Pancreas (tissue), 10 donors: Measurements from ENCODE around the gene GARIN5B. TPM values are rescaled to one million over a fixed set of nuclear protein-coding genes. Genes with fewer than 3 reads are reported as not detected.
A peak's percentile ranks its signal among the peaks of the same experiment; 100 is the strongest.
"Not testable (repeated sequence)": the region's sequence is repeated elsewhere in the genome, so short reads cannot be mapped to it uniquely, and the experiment has no call there.

Source experiments
- ATAC-seq, 4 donors: fragments of 200-7000 bp; cut with Tn5 transposase; one replicate each; pipeline versions ENCODE4 v1.8.0 to v1.9.1; 2020; ENCODE audit warnings: mild to moderate bottlenecking in 4 of 4, moderate library complexity in 4 of 4
- DNase-seq, 6 donors: peaks; one replicate each; pipeline ENCODE4 v3.0.0-alpha.2; 2020
- FAIRE-seq: peaks from 2 replicates; lab custom pipeline; 2012; peaks lifted over from hg19 to GRCh38; lab: Jason Lieb, UNC
- H3K27ac ChIP-seq, 4 donors: fragments of 200-600 bp; sonication (generic); 1 replicate in 3 of 4; 2 replicates in 1 of 4; pipeline versions ENCODE4 v1.5.0 to v1.8.0; 2020
- H3K27me3 ChIP-seq, 4 donors: fragments of 200-600 bp; one replicate each; pipeline ENCODE4 v1.8.0; 2021
- H3K36me3 ChIP-seq, 3 donors: fragments of 200-600 bp; sonication (generic) in 1 of 3; one replicate each; pipeline versions ENCODE4 v1.5.0 to v1.8.0; 2020 to 2021
- H3K4me1 ChIP-seq, 3 donors: fragments of 200-600 bp; one replicate each; pipeline ENCODE4 v1.8.0; 2021
- H3K4me3 ChIP-seq, 4 donors: fragments of 200-600 bp; sonication (generic) in 2 of 4; one replicate each; pipeline versions ENCODE4 v1.5.0 to v1.8.0; 2020 to 2021
- H3K9me3 ChIP-seq, 4 donors: fragments of 200-600 bp; one replicate each; pipeline ENCODE4 v1.8.0; 2021
- WGBS, 2 donors: extraction: QIAGEN DNeasy Blood & Tissue Kit; methylation state at CpG; one replicate each; pipeline ENCODE4 v1.1.7; 2013; 5-methylcytosine and 5-hydroxymethylcytosine counted together
- intact Hi-C, 3 donors: fragments of 100-400 bp; cut with DNase I; formaldehyde crosslinking; loops; one replicate each; pipeline versions ENCODE4 v1.11.1 to v1.14.2; 2022
- polyA plus RNA-seq, 2 donors: library from polyadenylated mRNA; stranded (reverse); fragments of 200-250 nt; gene quantifications; one replicate each; pipeline ENCODE4 v1.2.3, GENCODE V29; 2013
- total RNA-seq, 6 donors: library from RNA; stranded (reverse); fragmentation: NEBNext Ultra II Directional in 4 of 6; extraction: Animal tissue kit (Norgen Biotek cat#: 25700) in 4 of 6; gene quantifications; one replicate each; pipeline versions ENCODE4 v1.2.1 to v1.2.4, GENCODE V29; 2021 to 2023
- TF ChIP-seq, protein P1 (sequence below), 4 donors: fragments of 200-600 bp; sonication (generic) in 3 of 4; IDR thresholded peaks; one replicate each; pipeline versions ENCODE4 v1.5.0 to v1.8.0; 2021; ENCODE audit warnings: antibody characterized with exemption in 4 of 4
- donor health status: healthy with polysubstance abuse.
- donor health status: DM: no; HTN: no; CAD: no; lungs with moderate emphysema.
- donor health status: DM: no; HTN: no; CAD: no.
- donor health status: control.
- donor health status: control.
- donor health status: Bipolar disorder and iron deficiency.
- donor health status: DM: yes; HTN: yes; CAD: no.
- donor health status: DM: no; HTN: no; CAD: no.
- donor health status: DM: no; HTN: no; CAD: no.
- donor health status: DM: yes; HTN: yes; CAD: no.

The GARIN5B gene
- total and polyA plus RNA-seq, 8 donors = not detected

DNA sequence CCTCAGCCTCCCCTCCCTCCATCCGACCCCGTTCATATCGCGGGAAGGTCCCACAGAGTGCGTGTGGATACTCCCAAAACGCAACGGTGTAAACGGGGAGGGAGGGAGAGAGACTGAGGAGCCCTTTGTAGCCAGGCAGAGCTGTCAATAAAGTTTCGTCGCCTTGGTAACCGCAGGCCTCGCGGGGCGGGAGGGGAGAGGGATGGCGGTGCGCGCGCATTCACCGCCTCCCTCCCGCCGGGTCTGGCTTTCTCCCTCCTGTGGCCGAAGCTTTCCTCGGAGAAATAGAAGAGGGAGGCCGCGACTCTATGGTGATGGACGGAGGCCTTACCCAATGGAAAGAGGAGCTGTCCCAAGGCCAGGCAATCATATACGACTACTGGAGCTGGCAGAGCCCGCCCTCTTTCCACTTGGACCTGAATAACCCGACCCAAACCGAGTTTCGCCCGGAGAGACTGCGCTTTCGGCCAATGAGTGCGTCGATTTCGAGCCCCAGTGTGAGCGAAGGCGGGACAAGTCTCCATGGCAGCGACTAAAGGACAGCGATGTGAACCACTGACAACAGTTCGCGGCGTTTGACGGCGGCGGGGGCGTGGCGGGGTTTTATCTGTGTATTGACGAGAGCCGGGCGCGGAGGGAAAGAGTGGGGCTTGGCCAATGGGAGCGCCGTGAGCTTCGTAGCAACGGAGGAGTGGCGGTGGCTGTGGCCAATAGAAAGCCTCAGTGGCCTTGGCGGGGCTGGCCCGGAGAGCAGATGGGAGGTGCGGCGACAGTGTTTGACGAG lies 23.8 kb downstream of the GARIN5B start, which contains the start of gene KMT5C:
Gene KMT5C, plus strand, starts transcription at position 772 of the 784 bp plus-strand sequence. CDS start 2,061 bp downstream, outside the sequence.
- FAIRE-seq = peak; percentile 99
- peak within 1 kb of the TSS; percentile 35 to 62 (median 55) for H3K4me3 ChIP-seq
- H3K27me3 ChIP-seq = no peaks in the 10 kb centered on the region
- H3K27ac ChIP-seq = peak within 1 kb of the TSS; percentile 96 to 98 (median 97)
- peak; percentile 79 to 91 (median 86) for ATAC-seq
- H3K4me1 ChIP-seq = no peaks in the 10 kb centered on the region
- H3K36me3 ChIP-seq = peaks cover 0 to 4% (median 0%) of the 10 kb centered on the region in 3 donors
- TF ChIP-seq, protein P1, sequence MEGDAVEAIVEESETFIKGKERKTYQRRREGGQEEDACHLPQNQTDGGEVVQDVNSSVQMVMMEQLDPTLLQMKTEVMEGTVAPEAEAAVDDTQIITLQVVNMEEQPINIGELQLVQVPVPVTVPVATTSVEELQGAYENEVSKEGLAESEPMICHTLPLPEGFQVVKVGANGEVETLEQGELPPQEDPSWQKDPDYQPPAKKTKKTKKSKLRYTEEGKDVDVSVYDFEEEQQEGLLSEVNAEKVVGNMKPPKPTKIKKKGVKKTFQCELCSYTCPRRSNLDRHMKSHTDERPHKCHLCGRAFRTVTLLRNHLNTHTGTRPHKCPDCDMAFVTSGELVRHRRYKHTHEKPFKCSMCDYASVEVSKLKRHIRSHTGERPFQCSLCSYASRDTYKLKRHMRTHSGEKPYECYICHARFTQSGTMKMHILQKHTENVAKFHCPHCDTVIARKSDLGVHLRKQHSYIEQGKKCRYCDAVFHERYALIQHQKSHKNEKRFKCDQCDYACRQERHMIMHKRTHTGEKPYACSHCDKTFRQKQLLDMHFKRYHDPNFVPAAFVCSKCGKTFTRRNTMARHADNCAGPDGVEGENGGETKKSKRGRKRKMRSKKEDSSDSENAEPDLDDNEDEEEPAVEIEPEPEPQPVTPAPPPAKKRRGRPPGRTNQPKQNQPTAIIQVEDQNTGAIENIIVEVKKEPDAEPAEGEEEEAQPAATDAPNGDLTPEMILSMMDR (IDR thresholded peaks at IDR 0.05) = peak; percentile 6 to 29 (median 20)
- peak; percentile 100 for DNase-seq
- intact Hi-C loops = no loop called here
- H3K9me3 ChIP-seq = no peaks in the 10 kb centered on the region
- WGBS, 2 donors = 0% methylated on average over 62 to 63 of the region's 63 CpGs

DNA sequence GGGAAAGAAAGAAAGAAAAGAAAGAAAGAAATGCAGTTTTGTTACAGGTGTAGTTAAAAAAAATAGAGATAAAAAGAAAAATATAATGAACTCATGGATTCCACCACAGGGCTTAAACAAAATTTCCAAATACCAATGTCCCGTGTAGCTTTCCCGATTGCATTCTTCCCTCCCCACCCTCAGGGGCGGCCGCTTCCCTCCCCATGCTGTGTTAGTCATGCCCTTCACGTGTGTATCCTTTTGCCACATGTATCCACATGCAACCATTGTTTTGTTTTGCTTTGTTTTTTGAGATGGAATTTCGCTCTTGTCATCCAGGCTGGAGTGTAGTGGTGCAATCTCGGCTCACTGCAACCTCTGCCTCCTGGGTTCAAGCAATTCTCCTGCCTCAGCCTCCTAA lies 27.0 kb downstream of the GARIN5B start:
- no peaks in the 10 kb centered on the region for H3K4me1 ChIP-seq
- intact Hi-C loops = no loop called here
- H3K27me3 ChIP-seq = peaks cover 0 to 5% (median 0%) of the 10 kb centered on the region in 4 donors
- H3K27ac ChIP-seq = no peak overlapping the region
- FAIRE-seq (no peak), ATAC-seq (no peak), DNase-seq (no peak)
- no peaks in the 10 kb centered on the region for H3K9me3 ChIP-seq
- WGBS, 2 donors = 70 to 83% methylated on average over 7 of the region's 7 CpGs
- H3K4me3 ChIP-seq = no peak overlapping the region
- TF ChIP-seq, protein P1 (IDR thresholded peaks at IDR 0.05) = no peak
- no peaks in the 10 kb centered on the region for H3K36me3 ChIP-seq

- intact Hi-C loops = no loop called here
- Histone ChIP-seq H3K4me1 (no peaks in the 10 kb centered on the region), H3K36me3 (no peaks in the 10 kb centered on the region), H3K4me3 (no peak overlapping the region), H3K27ac (no peak overlapping the region), H3K27me3 (peaks cover 0 to 5% (median 0%) of the 10 kb centered on the region in 4 donors), H3K9me3 (no peaks in the 10 kb centered on the region)
- ATAC-seq = no peak
- FAIRE-seq = no peak
- DNase-seq = no peak
- WGBS, 2 donors = 63 to 79% methylated on average over 11 of the region's 11 CpGs
- TF ChIP-seq, protein P1 (IDR thresholded peaks at IDR 0.05) = no peak
Observed at GRCh38 chr19:55333870-55334269, 29.2 kb downstream of the GARIN5B start.

- H3K36me3 ChIP-seq, DNase-seq, ATAC-seq, intact Hi-C loops, H3K4me1 ChIP-seq, H3K4me3 ChIP-seq, H3K27me3 ChIP-seq, FAIRE-seq, H3K9me3 ChIP-seq, H3K27ac ChIP-seq: not testable (repeated sequence)
- 71 to 88% methylated on average over 6 of the region's 6 CpGs for WGBS, 2 donors
Observed at GRCh38 chr19:55329791-55330190, 33.3 kb downstream of the GARIN5B start.

DNA sequence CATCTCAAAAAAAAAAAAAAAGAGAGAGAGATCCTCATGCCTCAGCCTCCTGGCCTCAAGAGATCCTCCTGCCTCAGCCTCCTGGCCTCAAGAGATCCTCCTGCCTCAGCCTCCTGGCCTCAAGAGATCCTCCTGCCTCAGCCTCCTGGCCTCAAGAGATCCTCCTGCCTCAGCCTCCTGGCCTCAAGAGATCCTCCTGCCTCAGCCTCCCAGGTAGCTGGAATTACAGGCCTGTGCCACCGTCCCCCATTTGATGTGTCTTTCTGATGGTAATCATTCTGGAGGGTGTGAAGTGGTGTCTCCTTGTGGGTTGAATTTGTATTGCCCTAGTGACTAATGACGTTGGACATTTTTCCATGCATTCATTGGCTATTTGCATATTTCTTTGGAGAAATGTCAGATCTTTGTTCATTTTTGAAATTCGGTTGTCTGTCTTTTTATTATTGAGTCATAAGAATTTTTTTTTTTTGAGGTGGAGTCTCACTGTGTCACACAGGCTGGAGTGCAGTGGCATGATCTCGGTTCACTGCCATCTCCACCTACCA lies 34.2 kb downstream of the GARIN5B start:
- H3K36me3 ChIP-seq, ATAC-seq, H3K4me1 ChIP-seq, intact Hi-C loops, H3K9me3 ChIP-seq, H3K4me3 ChIP-seq, H3K27ac ChIP-seq, DNase-seq, H3K27me3 ChIP-seq, FAIRE-seq: not testable (repeated sequence)
- WGBS, 2 donors = 65 to 69% methylated on average over 4 of the region's 4 CpGs
